Activated CD8-positive, alpha-beta memory T cell treated with anti-CD3 and anti-CD28 coated beads, Interleukin-2, amount 50 U/mL, for 1 hour (primary cell): ENCODE results near the gene TAF3.

Source experiments
- DNase-seq: peaks from one replicate; pipeline ENCODE4 v3.0.0-alpha.2; 2020; ENCODE audit errors: extremely low read depth

The TAF3 gene

DNA sequence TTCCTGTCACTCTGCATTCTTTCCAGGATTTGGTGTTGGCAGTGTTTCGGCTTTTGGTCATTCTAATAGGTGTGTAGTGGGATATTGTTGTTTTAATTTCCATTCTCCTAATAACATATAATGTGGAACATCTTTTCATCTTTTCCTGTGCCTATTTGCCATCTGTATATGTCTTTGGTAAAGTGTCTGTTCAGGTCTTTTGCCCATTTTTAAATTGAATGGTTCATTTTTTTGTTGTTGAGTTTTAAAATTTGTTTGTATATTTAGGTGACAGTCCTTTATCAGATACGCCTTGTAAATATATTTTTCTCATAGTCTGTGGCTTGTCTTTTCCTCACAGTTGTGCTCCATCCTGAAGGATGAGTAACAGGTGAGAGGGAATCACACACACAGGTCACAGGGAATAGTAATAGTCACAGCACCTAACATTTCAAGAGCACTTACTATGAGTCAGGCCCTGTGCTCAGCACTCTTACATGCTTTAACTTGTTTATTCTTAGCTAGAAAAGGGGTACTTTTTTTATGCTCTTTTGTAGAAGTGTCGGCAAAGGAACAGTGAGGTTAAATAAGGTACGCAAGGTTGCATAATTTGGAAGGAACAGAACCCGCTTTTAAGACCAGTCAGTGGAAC is 119.1 kb downstream of the TAF3 start:
- DNase-seq, result no peak

DNA sequence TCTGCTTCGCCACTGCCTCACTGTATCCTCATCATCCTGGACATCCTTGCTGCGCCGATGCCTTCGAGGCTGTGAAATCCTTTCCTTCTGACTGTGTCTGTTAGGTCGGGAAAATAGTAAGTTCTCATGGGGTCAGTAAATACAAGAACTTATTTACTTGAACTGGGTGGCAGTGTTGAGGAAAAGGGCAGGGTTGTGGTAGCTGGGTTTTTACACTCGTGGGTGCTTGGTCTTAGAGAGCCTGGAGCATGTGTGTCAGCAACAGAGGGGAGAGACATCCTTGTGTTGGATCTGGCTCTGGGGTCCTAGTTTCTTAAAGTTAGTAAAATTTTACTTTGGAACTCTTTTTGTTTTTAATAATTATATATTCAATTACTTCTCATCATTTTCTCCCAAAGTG is 123.3 kb downstream of the TAF3 start:
- DNase-seq, result no peak

DNA sequence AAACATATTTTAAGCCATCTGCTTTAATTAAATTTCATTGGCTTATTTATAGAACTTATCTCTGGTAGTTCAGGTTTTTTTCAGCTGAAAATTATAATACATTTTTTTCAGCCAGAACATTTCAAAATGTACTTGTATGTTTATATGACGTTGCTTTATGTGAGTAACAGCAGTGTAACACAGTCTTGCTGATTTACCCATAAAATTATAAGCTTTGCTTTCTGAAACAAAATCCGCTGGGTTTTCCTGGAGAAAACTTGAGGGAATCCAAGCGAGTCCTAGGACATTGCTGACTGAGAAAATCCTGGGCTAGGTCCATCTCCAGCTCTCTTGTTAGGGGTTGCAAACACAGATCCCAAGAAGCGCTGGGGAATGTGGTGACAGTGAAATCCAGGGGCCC is 124.0 kb downstream of the TAF3 start:
- DNase-seq, result no peak

DNA sequence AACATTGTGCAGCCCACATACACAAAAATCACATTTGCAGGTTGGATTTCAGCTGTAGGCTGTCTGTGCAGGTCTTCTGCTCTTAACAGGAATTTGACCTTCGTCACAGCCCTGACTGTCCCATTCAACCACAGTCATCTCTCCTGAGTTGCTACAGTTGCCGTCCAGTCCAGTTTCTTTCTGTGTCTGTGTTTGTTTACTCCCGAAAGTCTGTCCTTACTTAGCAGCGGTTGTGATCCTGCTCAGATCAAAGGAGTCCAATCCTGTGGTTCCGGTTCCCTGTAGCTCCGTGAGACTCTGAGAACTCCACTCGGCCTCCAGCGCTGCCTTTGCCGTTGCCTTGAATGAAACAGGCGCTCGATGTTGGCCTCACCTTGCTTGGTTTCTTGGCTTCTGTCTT is 124.6 kb downstream of the TAF3 start:
- DNase-seq, result no peak

DNA sequence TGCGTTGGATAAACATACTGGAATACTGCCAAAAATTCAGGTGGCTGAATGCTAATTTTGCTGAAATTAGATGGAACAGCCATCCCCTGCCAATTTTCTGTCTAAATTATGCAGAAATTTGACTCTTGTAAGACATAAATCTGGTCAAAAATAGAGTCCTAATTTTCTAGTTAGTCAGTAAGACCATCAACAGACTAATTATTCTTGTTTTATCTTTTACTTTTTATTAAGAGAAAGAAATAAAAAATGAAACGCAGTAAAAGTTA is 125.8 kb downstream of the TAF3 start:
- DNase-seq, result no peak

DNA sequence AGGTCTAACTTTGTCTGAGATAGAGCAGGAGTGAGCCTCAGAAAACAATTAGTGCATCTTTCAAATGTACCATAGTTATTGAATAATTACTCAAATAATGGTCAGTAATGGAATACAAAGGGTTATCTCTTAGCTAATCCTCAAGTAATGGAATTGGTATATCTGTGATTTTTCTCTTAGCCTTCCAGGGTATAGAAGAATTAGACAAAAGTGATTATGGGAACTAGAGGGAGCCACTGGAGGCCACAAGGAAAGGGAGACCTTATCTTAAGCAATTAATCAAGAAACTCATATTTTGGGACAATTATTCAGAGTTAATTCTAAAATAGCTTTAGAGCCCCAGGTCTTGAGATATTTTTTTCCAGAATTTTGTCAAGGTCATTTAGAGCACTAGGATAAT is 126.2 kb downstream of the TAF3 start:
- DNase-seq, result no peak

DNA sequence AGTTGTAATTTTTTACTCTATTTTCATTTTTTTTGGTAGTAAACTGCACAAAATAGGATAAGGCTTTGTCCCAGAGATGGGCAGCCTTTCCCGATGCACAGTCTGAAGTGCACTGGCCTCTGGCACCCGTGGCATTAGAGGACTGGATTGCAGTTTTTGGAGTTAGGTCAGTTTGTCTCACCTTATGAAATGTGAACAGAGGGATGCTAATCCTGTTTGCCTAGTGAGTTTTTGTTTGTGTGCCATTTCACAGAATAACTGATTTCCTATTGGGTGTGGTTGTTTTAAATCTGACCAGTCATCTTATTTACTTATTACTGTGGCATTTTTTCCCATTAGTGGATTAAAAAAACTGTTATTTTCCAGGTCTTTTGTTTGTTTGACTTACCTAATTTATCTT is 126.7 kb downstream of the TAF3 start:
- no peak for DNase-seq

DNA sequence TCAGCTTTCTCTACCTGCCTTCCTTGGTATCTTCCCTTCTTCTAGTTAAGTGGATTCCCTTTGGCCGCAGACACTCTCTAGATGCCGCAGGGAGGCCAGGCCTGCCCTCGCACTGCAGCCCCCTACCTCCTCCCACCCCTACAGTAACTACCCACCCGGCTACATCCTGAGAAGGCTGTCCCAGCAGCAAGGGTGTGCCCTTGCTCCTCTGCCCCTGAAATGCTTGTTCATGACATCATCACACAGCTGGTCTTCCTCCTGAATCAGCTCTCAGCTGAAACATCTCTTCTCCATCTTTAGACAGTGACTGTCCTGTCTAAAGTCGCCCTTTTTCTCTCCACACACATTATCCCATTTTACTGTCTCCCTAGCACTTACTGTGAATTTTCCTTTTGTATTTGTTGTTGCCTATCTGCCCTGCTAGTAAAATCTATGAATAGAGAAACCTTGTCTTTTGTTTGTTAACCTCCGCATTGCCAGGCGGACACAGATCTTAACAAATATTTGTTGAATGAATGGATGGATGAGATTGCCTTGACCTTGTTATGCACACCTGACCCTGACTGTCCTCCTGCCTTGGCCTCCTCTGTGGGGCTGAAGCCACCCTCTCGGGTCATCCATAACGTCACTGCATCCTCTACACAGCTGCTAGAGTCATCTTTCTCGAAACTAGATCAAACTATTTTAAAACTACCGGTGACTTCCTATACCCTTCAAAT is 127.3 kb downstream of the TAF3 start:
- DNase-seq, result no peak

DNA sequence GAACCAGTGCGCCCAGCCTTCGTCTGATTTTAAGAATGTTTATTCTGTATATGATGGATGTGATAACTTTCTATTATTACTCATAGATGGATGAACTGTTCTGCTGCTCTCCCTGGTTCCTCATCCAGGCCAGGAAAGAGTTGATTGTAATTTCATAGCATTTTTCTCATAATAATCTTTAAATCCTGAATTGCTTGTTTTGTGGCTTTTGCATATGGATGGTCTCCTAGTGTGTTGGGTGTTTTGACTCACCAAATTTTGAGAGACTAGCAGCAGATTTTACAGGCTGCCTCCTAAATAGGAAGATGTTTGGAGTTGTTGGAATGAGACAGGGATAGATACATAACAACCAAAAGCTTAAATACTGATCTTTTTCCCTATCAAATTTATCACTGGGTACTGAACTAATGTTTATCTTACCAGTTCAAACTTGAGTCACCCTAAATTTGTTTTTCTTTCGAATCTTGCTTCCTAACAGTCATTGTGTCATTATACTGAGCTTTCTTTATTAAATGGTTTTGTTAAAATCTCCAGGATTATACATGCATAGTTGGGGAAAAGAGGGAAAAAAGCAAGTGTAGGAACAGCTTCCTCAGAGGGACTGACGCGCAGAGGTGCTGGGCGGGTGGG is 130.2 kb downstream of the TAF3 start:
- DNase-seq, result no peak

DNA sequence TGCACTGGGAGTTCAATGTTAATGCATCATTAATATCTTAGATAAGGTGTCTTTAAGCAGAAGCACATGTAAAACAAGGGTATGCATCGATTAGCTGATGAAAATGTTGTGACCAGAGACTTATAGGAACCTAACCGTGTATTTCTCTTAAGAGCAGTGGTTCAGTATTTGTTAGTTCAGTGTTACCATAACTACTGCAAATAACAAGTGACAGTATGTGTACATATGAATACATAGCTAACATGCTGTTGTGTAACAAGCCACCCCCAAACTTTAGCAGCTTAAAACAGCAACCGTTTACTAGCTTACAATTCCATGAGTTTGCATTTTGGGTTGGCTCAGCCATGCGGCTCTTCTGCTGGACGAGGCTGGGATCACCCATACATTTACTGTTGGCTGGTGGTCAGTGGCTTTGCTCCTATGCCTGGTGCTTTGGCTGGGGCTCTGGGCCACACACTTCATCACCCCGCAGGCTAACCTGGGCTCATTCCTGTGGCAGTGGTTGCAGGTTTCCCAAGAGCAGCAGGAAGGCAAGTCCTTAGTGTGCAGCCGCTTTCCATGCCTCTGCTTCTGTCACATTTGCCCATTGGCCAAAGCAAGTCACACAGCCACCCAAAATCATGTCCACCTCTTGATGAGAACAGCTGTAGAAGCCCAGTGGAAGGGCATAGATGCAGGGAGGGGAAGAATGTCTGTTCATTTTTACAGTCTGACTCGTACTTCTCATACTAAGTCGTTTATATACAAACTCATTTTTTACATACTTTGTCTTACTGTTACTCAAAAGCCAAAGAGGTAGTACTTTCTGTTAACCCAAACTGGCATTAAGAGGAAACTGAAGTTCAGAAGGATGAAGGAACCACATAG is 132.9 kb downstream of the TAF3 start:
- DNase-seq, result no peak

DNA sequence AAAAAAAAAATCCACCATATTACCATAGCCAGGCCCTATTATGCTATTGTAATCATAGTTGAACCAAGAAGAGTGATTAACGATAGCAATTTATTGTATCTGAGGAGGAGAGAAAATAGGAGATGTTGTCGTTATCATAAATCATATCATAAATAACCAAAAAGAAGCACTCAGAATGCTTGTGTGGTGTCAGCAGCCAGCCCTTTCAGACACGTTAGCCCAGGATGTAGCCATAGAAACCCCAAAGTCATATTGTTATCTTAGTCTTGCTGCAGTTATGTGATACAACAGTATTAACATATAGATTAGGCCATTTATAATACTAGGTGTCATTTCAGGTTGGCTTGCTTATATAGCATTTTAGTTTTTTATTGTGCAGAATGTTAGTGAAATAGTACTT is 134.0 kb downstream of the TAF3 start:
- DNase-seq, result no peak

DNA sequence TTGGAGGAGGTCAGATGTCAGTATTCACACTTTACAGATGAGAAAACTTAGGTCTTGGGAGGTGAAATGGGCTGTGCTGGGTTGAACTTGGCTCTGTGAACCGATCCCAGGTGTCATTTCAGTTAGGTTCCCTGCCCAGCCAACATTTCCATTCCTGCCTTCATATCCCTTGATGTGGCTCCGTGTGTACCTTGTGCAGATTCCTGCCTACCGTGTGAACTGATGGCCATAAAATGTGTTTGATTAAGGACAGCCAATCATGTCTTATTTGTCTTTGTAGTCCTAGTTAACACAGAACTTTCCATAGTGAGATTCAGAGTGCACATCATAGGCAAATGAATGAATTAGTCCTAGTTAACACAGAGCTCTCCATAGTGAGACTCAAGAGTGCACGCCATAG is 135.1 kb downstream of the TAF3 start:
- DNase-seq, result no peak

DNA sequence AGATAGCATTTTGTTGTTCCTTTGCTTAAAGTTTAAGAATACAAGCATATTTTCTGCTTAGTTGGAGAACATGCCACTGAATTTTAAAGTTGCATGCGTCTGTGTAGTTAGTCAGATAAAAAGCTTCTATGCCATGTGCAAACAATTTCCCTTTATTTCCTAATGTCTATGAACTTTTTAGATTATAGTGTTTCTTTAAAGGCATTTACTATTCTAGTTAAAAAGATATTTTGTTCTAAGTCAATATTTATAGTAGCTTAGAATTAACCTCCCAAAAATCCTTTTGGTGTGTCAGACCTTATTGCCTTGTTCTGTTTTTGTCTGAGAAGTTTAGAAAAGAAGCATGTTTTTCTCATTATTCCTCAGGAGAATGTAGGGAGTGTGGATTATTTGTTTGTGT is 137.1 kb downstream of the TAF3 start:
- no peak for DNase-seq

DNA sequence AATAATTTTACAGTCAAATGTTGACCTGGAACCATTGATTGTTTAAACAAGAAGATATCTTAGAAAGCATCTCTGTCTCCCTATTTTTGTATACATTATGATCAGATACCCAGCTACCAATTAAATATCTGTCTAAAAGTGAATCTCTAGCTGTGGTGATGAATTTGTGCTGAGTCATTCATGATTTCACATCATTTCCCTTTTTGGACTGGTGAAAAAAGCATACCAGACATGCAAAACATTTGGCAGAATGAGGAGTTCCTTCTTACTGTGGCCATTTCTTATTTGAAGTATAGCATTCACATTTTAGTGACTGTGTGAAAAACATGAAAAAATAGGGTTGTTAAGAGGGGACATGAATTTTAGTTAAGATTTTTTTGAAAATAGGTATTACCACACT is 138.2 kb downstream of the TAF3 start:
- no peak for DNase-seq

DNA sequence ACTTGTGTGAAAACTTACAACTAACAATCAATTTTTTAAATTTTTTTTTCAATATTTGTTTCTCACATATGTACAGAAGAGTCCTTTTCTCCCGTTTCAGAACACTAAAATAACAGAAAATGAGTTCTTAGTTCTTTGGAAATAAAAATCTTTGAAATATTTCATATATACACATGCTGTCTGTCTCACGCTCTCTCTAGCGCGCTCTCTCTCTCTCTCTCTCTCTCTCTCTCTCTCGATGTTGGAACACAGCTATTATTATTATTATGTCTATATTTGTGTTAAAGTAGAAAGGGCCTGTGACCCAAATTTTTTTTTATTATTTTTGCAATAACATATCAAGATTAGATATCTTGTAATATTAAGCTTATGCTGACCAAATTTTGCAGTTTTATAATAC is 139.3 kb downstream of the TAF3 start:
- DNase-seq, result no peak

DNA sequence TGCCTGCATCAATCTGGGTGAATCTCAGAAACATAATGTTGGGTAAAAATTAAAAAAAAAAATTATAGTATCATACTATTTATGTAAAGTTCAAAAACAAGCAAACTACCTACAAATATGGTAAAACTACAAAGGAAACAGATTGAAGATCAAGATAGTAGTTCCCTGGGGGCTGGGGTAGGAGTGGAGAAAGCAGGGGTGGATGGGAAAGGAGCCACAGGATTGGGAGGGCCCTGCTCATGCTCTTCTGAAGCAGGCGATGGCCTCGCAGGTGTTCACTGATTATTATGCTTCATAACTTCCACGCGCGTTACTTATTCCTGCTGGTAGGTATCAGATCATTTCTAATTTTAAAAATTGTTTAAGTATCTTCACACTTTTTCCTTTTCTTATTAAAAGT is 140.1 kb downstream of the TAF3 start:
- DNase-seq, result no peak

DNA sequence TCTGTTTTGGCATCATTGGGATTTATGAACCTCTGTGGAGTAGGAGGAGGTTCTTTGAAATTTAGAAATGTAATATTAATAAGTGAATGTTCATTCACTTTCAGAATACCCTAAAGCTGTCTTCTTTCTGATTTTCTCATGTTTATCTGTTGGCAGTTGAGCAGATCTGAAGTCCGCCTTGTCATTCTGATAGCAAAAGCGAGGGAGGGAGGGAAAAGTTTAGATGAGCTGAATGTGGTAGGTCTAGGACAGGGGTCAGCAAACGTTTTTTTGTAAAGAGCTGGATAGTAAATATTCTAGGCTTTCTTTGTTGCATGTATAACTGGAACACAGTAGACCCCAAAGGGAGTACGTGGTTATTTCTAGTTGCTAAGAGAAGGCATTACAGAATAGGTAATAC is 141.8 kb downstream of the TAF3 start:
- DNase-seq, result no peak

DNA sequence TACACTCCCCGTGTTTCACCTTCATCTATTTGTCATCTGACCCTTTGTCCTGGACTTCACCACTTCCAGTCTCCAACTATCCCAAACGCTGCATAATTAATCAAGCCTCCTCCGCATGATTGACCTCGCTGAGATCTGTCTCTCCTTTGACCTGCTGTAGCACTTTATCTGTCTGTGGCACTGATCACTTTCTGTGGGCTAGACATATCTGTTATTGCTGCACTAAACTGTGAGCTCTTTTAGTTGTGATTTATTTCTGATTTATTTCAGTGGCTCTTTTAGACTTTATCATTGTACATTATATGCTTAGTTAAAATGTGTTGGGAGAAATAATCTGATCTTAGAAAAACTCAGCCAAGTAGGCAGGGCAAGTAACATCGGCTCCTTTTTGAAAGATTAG is 144.3 kb downstream of the TAF3 start:
- DNase-seq, result no peak

DNA sequence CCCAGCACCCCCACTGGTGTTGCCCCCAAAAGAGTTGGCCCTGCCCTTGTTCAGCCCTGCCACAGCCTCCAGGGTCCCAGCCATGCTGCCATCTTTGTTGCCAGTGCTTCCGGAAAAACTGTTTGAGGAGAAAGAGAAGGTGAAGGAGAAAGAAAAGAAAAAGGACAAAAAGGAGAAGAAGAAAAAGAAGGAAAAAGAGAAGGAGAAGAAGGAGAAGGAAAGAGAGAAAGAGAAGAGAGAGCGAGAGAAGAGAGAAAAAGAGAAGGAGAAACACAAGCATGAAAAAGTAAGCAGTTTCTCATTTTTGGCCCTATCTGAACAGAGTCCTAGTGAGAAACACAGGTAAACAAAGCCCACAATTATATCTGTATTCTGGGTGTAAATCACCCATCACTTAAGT is 147.2 kb downstream of the TAF3 start:
- no peak for DNase-seq

DNA sequence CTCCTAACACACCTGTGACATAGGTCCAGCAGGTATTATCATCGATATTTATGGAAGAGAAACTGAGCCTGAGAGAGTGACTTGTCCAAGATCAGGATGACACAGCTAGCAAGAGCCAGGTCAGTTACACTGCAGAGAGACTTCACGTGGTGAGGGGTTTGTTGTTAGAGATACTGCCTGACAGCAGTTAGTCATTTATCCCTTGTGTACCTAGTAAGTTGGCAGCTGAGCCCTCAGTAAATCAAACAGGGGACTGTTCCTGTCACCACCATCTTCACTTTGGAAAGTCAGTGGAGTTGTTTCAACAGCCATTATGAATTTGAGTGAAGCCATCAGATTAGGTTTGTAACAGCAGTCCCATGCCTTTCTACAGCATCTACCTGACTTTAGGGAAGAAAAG is 148.7 kb downstream of the TAF3 start:
- DNase-seq, result no peak

DNA sequence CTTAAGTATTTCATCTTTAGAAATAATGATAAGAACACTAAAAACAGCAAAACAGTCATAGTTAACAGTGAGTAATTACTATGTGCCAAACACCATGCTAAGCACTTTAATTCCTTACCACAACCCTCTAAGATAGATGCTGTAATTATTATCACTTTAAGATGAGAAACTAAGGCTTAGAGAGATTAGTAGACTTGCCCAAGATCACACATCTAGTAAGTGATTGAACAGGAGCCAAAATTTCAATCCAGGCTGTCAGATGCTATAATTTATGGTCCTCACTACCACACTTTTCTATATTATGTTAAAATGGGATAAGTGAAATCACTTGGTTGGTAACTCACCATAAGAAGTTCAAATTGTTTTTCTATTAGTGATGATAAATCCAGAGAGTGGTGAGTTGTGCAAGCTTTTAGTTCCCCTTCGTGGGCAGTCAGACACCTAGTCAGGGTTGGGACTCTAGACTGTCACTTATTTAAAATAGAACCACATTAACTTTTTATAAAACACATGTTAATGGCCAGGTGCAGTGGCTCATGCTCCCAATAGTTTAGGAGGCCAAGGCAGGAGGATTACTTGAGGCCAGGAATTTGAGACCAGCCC is 150.3 kb downstream of the TAF3 start:
- no peak for DNase-seq

DNA sequence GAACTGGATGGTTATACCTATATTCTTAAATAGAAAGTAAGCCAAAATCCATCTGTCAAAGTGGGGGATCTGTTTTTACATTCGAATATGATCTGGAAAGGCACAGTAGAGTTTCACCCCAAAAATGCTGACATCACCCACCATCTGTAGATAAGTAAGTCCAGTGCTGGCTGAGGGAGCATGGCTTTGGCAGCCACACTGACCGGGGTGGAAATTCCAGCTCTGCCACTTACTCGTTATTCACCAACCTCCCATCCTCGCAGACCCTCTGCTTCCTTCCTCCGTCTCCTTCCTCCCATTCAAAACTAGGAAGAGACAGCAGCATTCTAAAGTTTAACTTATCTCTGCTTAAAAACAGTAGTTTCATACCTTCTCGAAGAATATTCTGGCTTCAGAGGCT is 151.3 kb downstream of the TAF3 start:
- no peak for DNase-seq
